ENCODE measurements around the gene GJB1. TPM values are rescaled to one million over a fixed set of nuclear protein-coding genes. Genes with fewer than 3 reads are reported as not detected.

GJB1 gene
- total RNA-seq, 1 donor = not detected

- Histone ChIP-seq H4K20me1 (ENCODE audit: insufficient read depth, low read length) (peaks cover 3% of the 10 kb centered on the region), H2AFZ (ENCODE audit: low read length) (no peak overlapping the region), H3K4me1 (ENCODE audit: insufficient read depth, low read length) (peaks cover 3% of the 10 kb centered on the region), H3K27ac (ENCODE audit: low read depth, low read length) (no peak overlapping the region), H3K79me2 (ENCODE audit: insufficient read depth, low read length) (peaks cover 15% of the 10 kb centered on the region), H3K9me3 (ENCODE audit: low read depth, low read length) (no peaks in the 10 kb centered on the region), H3K27me3 (ENCODE audit: insufficient read depth, low read length) (no peaks in the 10 kb centered on the region), H3K4me3 (ENCODE audit: insufficient read depth, low read length) (no peak overlapping the region), H3K4me2 (ENCODE audit: insufficient read depth, low read length) (no peak overlapping the region), H3K36me3 (ENCODE audit: insufficient read depth, low read length) (peaks cover 14% of the 10 kb centered on the region)
- DNase-seq (ENCODE audit: insufficient read length, low spot score, missing footprints) = peak; percentile 38
- no peak for TF ChIP-seq CTCF (IDR thresholded peaks at IDR 0.05; ENCODE audit: extremely low read depth, low read depth, low read length)
These were observed 27.8 kb downstream of the GJB1 start for GRCh38 chrX:71250841-71251240.

GRCh38 chrX:71251466-71251973 lies 28.5 kb downstream of the GJB1 start:
- H2AFZ ChIP-seq (ENCODE audit: low read length) = no peak overlapping the region
- no peak for TF ChIP-seq CTCF (IDR thresholded peaks at IDR 0.05; ENCODE audit: extremely low read depth, low read depth, low read length)
- H3K9me3 ChIP-seq (ENCODE audit: low read depth, low read length) = no peaks in the 10 kb centered on the region
- peaks cover 3% of the 10 kb centered on the region for H3K4me1 ChIP-seq (ENCODE audit: insufficient read depth, low read length)
- H3K27ac ChIP-seq (ENCODE audit: low read depth, low read length) = no peak overlapping the region
- H3K79me2 ChIP-seq (ENCODE audit: insufficient read depth, low read length) = peaks cover 15% of the 10 kb centered on the region
- H4K20me1 ChIP-seq (ENCODE audit: insufficient read depth, low read length) = peaks cover 3% of the 10 kb centered on the region
- no peak overlapping the region for H3K4me3 ChIP-seq (ENCODE audit: insufficient read depth, low read length)
- H3K4me2 ChIP-seq (ENCODE audit: insufficient read depth, low read length) = no peak overlapping the region
- no peaks in the 10 kb centered on the region for H3K27me3 ChIP-seq (ENCODE audit: insufficient read depth, low read length)
- peaks cover 10% of the 10 kb centered on the region for H3K36me3 ChIP-seq (ENCODE audit: insufficient read depth, low read length)
- DNase-seq (ENCODE audit: insufficient read length, low spot score, missing footprints) = peak; percentile 21

- Histone ChIP-seq H3K27me3 (ENCODE audit: insufficient read depth, low read length) (no peaks in the 10 kb centered on the region), H3K9me3 (ENCODE audit: low read depth, low read length) (no peaks in the 10 kb centered on the region), H2AFZ (ENCODE audit: low read length) (no peak overlapping the region), H3K79me2 (ENCODE audit: insufficient read depth, low read length) (peaks cover 15% of the 10 kb centered on the region), H4K20me1 (ENCODE audit: insufficient read depth, low read length) (peaks cover 3% of the 10 kb centered on the region), H3K4me2 (ENCODE audit: insufficient read depth, low read length) (peak overlapping the region; percentile 92), H3K36me3 (ENCODE audit: insufficient read depth, low read length) (peaks cover 10% of the 10 kb centered on the region), H3K4me3 (ENCODE audit: insufficient read depth, low read length) (no peak overlapping the region), H3K4me1 (ENCODE audit: insufficient read depth, low read length) (peaks cover 3% of the 10 kb centered on the region), H3K27ac (ENCODE audit: low read depth, low read length) (no peak overlapping the region)
- DNase-seq (ENCODE audit: insufficient read length, low spot score, missing footprints) = peak; percentile 66
- no peak for TF ChIP-seq CTCF (IDR thresholded peaks at IDR 0.05; ENCODE audit: extremely low read depth, low read depth, low read length)
These were observed 29.2 kb downstream of the GJB1 start for GRCh38 chrX:71252221-71252620.

- Histone ChIP-seq H3K9me3 (ENCODE audit: low read depth, low read length) (no peaks in the 10 kb centered on the region), H3K4me3 (ENCODE audit: insufficient read depth, low read length) (peak overlapping the region; percentile 89), H4K20me1 (ENCODE audit: insufficient read depth, low read length) (peaks cover 3% of the 10 kb centered on the region), H3K36me3 (ENCODE audit: insufficient read depth, low read length) (peaks cover 5% of the 10 kb centered on the region), H3K27ac (ENCODE audit: low read depth, low read length) (no peak overlapping the region), H3K27me3 (ENCODE audit: insufficient read depth, low read length) (no peaks in the 10 kb centered on the region), H3K79me2 (ENCODE audit: insufficient read depth, low read length) (peaks cover 15% of the 10 kb centered on the region), H2AFZ (ENCODE audit: low read length) (peak overlapping the region; percentile 56), H3K4me1 (ENCODE audit: insufficient read depth, low read length) (peaks cover 3% of the 10 kb centered on the region), H3K4me2 (ENCODE audit: insufficient read depth, low read length) (peak overlapping the region; percentile 92)
- TF ChIP-seq CTCF (IDR thresholded peaks at IDR 0.05; ENCODE audit: extremely low read depth, low read depth, low read length) = peak; percentile 40
- DNase-seq (ENCODE audit: insufficient read length, low spot score, missing footprints) = peak; percentile 62
These were observed 30.4 kb downstream of the GJB1 start for GRCh38 chrX:71253253-71254091.

All from osteoblast (primary cell).